Stimulated activated CD8-positive, alpha-beta memory T cell treated with anti-CD3 and anti-CD28 coated beads, Interleukin-12 subunit alpha, Interleukin-12 subunit beta, amount 100 ng/mL, for 24 hours (primary cell): ENCODE measurements around the gene ACOXL.
"Not testable (repeated sequence)": the region's sequence is repeated elsewhere in the genome, so short reads cannot be mapped to it uniquely, and the experiment has no call there.

ENCODE experiments used
- DNase-seq: peaks from one replicate; pipeline ENCODE4 v3.0.0-alpha.2; 2020; ENCODE audit errors: extremely low read depth

ACOXL gene

GRCh38 chr2:110927526-110927925 lies 195.2 kb downstream of the ACOXL start:
- no peak for DNase-seq

DNA sequence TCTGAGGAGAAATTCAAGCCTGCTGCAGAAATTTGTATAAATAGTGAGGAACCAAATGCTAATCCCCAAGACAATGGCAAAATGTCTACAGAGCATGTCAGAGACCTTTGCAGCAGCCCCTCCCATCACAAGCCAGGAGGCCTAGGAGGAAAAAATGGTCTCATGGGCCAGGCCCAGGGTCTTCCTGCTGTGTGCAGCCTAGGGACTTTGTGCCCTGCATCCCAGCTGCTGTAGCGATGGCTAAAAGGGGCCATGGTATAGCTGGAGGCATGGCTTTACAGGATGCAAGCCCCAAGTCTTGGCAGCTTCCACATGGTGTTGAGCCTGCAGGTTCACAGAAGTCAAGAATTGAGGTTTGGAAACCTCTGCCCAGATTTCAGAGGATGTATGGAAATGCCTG lies 197.2 kb downstream of the ACOXL start:
- no peak for DNase-seq

GRCh38 chr2:110931648-110932047 lies 199.3 kb downstream of the ACOXL start:
- DNase-seq = no peak

GRCh38 chr2:110933420-110933819 lies 201.0 kb downstream of the ACOXL start:
- DNase-seq = no peak

DNA sequence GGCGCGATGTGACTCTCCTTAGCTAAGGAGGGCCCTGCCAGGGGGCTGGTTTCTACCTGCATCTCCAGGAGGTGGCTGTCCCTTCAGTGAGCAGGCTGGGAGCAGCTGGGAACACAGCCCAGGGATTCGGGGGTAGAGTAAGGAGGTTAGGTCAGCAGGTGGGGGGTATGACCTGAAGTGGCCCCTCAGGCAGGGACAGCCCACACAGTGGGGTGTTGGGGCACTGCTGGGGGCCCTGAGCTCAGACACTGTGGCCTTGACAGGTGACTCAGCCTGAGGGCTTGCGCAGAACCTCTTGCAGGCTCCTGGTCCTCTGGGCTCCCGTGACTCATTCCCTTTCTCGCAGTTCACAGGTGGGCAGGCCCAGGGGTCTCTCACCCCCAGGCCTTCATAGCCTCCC lies 202.6 kb downstream of the ACOXL start:
- DNase-seq = no peak

DNA sequence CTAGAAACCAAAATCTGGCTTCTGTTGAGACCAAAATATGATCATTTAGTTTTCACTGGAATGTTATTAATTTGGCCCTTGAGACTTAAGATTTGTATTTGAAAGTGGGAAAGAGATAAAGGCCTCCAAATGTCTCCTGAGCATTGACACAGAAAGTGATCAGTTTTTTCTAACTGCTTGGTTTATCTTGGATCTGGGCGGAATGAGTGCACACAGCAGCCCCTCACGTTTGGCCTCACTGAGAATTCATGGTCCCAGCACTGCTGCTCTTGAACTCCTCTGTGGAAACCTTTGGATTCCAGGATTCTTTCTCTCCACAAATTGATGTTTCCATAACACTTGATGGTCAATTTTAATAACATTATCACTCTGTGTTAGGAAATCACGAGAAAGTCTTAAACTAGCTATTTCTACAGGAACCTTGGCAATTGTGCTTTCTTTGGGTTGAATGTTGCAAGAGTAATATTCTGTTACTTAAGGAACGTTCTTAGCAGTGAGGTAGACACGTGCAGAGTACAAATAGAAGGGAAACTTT lies 208.1 kb downstream of the ACOXL start:
- no peak for DNase-seq

DNA sequence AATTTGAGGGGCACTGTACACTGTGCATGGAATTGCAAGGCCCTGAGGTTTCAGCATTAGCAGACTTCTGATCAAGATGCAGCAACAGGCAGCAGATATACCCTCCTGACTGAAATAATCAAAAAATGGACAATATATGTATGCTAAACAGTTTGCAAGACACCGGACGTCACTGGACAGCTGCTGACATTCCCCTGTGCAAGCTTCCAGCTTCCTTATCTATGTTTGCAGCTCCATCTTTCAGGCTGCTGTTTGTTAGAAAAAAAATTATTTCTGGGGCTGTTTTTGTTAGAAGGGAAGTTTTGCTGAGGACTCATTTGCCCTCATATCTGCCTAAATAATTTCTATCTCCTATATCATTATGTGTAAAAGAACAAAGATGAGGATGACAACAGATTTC lies 208.9 kb downstream of the ACOXL start:
- no peak for DNase-seq

GRCh38 chr2:110943070-110943634 lies 210.8 kb downstream of the ACOXL start:
- no peak for DNase-seq

- DNase-seq = no peak
Observed at GRCh38 chr2:110946902-110947301, 214.5 kb downstream of the ACOXL start.

DNA sequence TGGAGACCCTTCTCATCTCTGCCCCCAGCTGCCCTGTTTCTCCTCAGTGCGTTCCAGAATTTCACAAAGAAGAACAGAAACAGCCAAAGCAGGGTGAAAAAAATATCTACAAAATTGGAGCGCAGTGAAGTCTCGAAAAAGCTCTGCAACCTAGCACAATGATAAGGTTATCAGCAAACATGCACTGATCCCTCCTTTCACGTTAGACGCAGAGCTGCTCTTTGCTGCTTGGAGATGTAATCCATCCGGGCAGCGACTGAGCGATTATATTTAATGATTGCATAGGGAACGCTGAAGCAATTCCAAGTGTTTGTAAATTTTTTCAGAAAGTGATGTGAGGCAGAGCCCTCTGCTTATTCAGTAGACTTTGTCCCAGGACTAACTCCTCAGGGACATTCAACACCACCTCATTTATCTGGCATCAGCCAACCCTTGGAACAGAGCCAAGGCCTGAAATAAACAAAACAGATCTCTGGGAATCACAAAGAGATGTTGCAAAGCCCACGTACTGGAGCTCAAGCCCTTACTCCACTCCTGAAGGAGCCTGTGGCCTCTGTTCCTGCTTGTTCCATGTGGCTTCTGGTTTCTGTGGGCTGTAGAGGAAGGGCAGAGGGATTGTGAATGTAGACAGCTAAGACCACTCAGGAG lies 215.8 kb downstream of the ACOXL start:
- no peak for DNase-seq

GRCh38 chr2:110950281-110950680 lies 217.9 kb downstream of the ACOXL start:
- no peak for DNase-seq

DNA sequence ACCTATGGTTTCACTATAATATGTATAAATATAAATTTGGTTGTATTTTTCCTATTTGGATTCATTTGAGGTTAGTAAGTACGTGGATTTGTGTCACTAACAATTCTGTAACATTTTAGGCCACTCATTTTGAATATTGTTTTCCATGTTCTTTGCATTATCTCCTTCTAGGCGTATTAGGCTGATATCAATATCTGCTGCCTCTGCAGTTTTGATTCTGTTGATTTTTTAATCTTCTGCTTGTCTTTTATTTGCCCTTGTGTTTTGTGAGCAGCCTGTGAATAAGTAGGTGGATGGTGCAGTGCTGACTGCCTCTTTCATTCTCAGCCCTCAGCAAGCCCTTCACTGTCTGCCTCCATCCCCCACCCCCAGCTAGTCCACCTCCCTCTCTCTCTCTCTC lies 222.7 kb downstream of the ACOXL start:
- no peak for DNase-seq

DNA sequence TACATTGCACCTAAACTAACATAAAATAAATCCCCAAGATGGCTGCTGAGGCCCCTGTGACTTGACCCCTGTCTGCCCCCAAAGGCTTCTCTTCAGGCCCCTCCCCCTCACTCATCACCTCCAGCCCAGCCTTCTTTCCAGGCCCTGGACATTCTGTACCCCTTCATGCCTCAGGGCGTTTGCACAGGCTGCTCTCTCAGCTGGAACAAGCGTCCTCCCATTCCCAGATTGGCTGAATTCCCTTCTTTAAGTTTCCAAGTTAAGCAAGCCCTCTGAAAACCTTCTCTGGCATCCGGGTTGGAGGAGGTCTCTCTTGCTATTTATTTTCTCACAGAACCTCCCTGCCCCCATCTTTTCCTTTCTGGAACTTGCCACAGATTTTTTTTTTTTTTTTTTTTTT lies 223.2 kb downstream of the ACOXL start:
- no peak for DNase-seq

- DNase-seq = no peak
Observed at GRCh38 chr2:110957293-110957692, 224.9 kb downstream of the ACOXL start.

DNA sequence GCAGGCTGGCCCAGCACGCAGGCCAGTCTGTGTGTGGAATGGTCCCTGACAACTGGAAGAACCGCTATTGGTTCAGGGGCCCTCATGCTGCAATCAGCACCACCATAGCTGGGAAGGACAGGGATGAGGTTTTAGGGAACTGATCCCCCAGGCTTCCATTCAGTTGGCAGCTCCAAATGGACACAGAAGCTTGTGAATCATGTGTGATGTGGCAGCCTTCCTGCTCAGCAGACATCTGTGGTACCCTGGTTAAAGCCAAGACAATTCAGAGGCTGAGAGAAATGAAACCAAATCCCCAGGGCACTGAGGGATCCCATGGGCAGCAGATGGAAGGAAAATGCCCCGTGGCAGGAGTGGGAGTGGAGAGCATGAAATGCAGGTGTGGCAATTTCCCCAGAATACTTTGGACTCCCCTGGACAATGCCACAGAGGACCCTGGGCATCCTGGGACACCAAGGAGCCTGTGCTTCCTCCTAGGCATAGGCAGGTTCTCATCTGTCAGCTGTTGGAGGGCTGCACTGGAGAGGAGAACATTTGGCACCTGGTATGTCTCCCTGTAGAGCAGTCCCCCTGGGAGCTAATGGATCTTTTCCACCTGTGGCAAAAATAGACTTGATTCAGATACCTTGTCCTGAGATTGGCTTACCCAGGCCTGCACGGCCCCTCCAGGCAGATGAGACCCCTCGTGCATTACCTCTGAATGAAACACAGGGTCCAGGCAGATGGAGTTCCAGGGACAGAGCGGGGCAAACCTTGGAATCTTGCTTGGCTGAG lies 226.2 kb downstream of the ACOXL start:
- no peak for DNase-seq

- no peak for DNase-seq
Observed at GRCh38 chr2:110959198-110959597, 226.8 kb downstream of the ACOXL start.

- DNase-seq = no peak
Observed at GRCh38 chr2:110960281-110960680, 227.9 kb downstream of the ACOXL start.

GRCh38 chr2:110960954-110961353 lies 228.6 kb downstream of the ACOXL start:
- DNase-seq = no peak

- DNase-seq = not testable (repeated sequence)
Observed at GRCh38 chr2:110961643-110962042, 229.3 kb downstream of the ACOXL start.

- DNase-seq = no peak
Observed at GRCh38 chr2:110969696-110970095, 237.3 kb downstream of the ACOXL start.

- DNase-seq = no peak
Observed at GRCh38 chr2:110970201-110970600, 237.8 kb downstream of the ACOXL start.

DNA sequence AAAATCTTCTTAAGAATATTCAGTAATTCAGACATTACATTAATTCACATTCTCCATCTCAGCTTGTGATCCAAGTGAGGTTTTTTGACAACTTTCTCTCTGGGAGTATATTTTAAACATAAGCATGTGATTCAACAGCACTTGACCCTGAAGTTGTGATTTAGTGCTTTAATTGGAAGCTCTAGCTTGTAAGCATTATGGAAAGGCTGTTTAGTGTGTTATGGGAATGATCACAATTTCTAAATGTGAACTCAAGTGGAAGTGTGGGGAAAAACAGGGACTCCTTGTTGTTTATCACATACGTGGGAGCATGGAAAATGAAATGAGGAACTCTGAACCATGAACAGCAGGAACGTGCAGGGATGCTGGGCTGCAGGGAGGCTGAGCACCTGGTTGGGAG lies 239.4 kb downstream of the ACOXL start:
- DNase-seq = no peak

- no peak for DNase-seq
Observed at GRCh38 chr2:110973262-110973661, 240.9 kb downstream of the ACOXL start.
